GM12878 (cell line): ENCODE data around the gene NHERF1.

Experiments used
- BHLHE40 ChIP-seq, 2 experiments: fragments of 450-650 bp in 1 of 2; IDR thresholded peaks; 2 replicates each; pipeline ENCODE4 v1.6.1; 2011 to 2017; ENCODE audit warnings: low read depth in 2 of 2, borderline replicate concordance in 1 of 2, improper control_type of control experiment in 1 of 2, low read length in 1 of 2, mild to moderate bottlenecking in 1 of 2
- NFYA ChIP-seq: IDR thresholded peaks from 2 replicates; pipeline ENCODE4 v1.6.1; 2011; ENCODE audit warnings: low read depth, mild to moderate bottlenecking, low read length, improper control_type of control experiment, borderline replicate concordance
- REST ChIP-seq: IDR thresholded peaks from 2 replicates; pipeline ENCODE4 v1.6.1; 2012; ENCODE audit warnings: mild to moderate bottlenecking, low read depth, low read length

GRCh38 chr17:74814453-74814852 lies 66.0 kb downstream of the NHERF1 start:
- TF ChIP-seq REST (no peak), NFYA (no peak), BHLHE40 (IDR thresholded peaks at IDR 0.05; ENCODE audit: borderline replicate concordance in 1 of 2, low read depth in 2 of 2, low read length in 1 of 2) (no peak)
